WERI-Rb-1 (cell line): ENCODE measurements around the gene TRAP1.
"Not testable (repeated sequence)": the region's sequence is repeated elsewhere in the genome, so short reads cannot be mapped to it uniquely, and the experiment has no call there.

Experiments used
- DNase-seq: peaks from one replicate; pipeline ENCODE4 v3.0.0-alpha.2; 2020
- H3K27ac ChIP-seq: fragments of 250-450 bp; sonication (Bioruptor Pico); 2 replicates; pipeline ENCODE4 v1.5.1; 2020; ENCODE audit warnings: mild to moderate bottlenecking, moderate library complexity
- H3K27me3 ChIP-seq: fragments of 250-450 bp; sonication (Bioruptor Pico); 2 replicates; pipeline ENCODE4 v1.5.1; 2021; ENCODE audit warnings: mild to moderate bottlenecking, low read depth, moderate library complexity; ENCODE audit not compliant: insufficient read depth, severe bottlenecking
- H3K36me3 ChIP-seq: fragments of 250-450 bp; sonication (Bioruptor Pico); 2 replicates; pipeline ENCODE4 v1.5.1; 2020; ENCODE audit warnings: mild to moderate bottlenecking, moderate library complexity
- H3K4me3 ChIP-seq: 2 replicates; pipeline ENCODE4 v1.5.1; 2011; ENCODE audit warnings: low read depth, mild to moderate bottlenecking, control low read depth, low read length
- H3K9me3 ChIP-seq: fragments of 250-450 bp; sonication (Bioruptor Pico); 2 replicates; pipeline ENCODE4 v1.5.1; 2021; ENCODE audit warnings: mild to moderate bottlenecking, moderate library complexity; ENCODE audit not compliant: severe bottlenecking
- CTCF ChIP-seq: IDR thresholded peaks from 2 replicates; pipeline ENCODE4 v1.5.1; 2011; ENCODE audit warnings: low read depth, mild to moderate bottlenecking, control low read depth, inconsistent platforms, low read length

Gene TRAP1

GRCh38 chr16:3609895-3610697 is 107.2 kb downstream of the TRAP1 start:
- peak overlapping the region; percentile 84 for H3K4me3 ChIP-seq
- DNase-seq, result no peak
- H3K27ac ChIP-seq, result no peak overlapping the region

GRCh38 chr16:3608976-3609375 is 108.3 kb downstream of the TRAP1 start:
- not testable (repeated sequence) for H3K27ac ChIP-seq, H3K9me3 ChIP-seq, H3K36me3 ChIP-seq, H3K4me3 ChIP-seq, H3K27me3 ChIP-seq, DNase-seq

More at GRCh38 chr16:3609895-3610697, 107.2 kb downstream of the TRAP1 start:
- Histone ChIP-seq H3K36me3 (peaks cover 7% of the 10 kb centered on the region), H3K9me3 (no peaks in the 10 kb centered on the region), H3K27me3 (no peaks in the 10 kb centered on the region)
- no peak for TF ChIP-seq CTCF

- no peak overlapping the region for H3K4me3 ChIP-seq
Observed at GRCh38 chr16:3608069-3608468, 109.3 kb downstream of the TRAP1 start.

More at GRCh38 chr16:3608069-3608468, 109.3 kb downstream of the TRAP1 start:
- no peaks in the 10 kb centered on the region for H3K9me3 ChIP-seq
- TF ChIP-seq CTCF, result no peak
- DNase-seq, result no peak
- no peak overlapping the region for H3K27ac ChIP-seq
- peaks cover 13% of the 10 kb centered on the region for H3K36me3 ChIP-seq
- H3K27me3 ChIP-seq, result no peaks in the 10 kb centered on the region
